Melanocyte of skin (primary cell): ENCODE results near the gene TSPAN15. TPM values are rescaled to one million over a fixed set of nuclear protein-coding genes. Genes with fewer than 3 reads are reported as not detected.

Source experiments
- total RNA-seq, 2 donors: library from RNA; depleted of rRNA; stranded (reverse); fragments of >200 nt; gene quantifications; 2 replicates each; pipeline ENCODE4 v1.2.3, GENCODE V29; 2012

Gene TSPAN15
- 10 to 100 TPM in 1 of 2 donors, 1 to 10 TPM in 1; 5.3 to 32.7 TPM for total RNA-seq

DNA sequence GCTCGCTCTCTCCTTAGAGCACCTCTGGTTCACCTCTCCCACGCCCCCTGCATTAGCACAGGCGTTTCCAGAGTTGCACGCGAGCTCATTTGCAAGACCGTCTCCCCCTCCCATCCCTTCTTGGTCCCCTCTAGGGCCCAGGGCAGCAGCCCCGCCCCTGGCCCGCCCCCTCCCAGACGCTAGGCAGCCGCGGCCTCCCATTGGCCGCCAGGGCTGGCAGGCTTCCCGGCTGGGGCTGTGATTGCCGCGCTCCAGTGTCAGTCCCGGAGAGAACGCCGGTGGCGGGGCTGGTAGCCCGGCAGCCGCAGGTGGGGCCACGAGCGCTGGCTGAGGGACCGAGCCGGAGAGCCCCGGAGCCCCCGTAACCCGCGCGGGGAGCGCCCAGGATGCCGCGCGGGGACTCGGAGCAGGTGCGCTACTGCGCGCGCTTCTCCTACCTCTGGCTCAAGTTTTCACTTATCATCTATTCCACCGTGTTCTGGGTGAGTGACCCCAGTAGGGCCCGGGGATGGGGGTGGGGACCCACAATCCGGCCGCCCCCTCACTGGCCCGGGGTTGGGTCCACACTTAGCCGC is at the start of gene TSPAN15:
TSS of gene TSPAN15 (plus strand) at position 257 of the 575 bp plus-strand sequence. CDS start at position 387, 130 bp downstream.

DNA sequence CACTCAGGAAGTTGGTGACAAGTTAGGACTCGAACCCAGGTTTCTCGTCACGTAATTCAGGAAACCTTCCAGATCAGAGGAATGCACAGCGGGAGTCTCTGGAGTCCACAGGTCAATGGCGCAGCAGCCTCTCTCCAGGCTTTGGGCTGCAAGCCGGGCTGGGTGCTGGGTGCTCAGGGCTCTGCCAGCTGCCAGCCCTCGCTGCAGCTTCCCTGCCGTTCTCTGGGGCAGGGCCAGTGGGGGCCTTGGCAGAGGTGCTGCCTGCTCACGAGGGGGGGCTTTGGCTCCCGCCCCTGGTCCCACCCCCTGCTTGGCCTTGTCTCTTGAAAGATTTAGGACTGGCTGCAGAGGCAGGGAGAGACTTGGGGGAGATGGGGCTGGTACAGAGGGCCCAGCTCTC is 34.6 kb upstream of the TSPAN15 start, which contains the start of gene TACR2:
TSS of gene TACR2 (minus strand) at position 224 of the 400 bp plus-strand sequence. CDS start 595 bp downstream, outside the sequence.

Other genes starting within 250 kb of the TSPAN15 start
- gene HKDC1, start 231.1 kb upstream of the TSPAN15 start, total RNA-seq = 10 to 100 TPM in 1 of 2 donors, 1 to 10 TPM in 1; 3.3 to 23.1 TPM
- gene HK1, start 173.0 kb upstream of the TSPAN15 start, total RNA-seq = 10 to 100 TPM; 48.2 to 89.2 TPM
- 1 to 10 TPM in 1 of 2 donors, under 1 TPM in 1; 0.33 to 1.0 TPM for gene TACR2, start 34.5 kb upstream of the TSPAN15 start, total RNA-seq
- gene NEUROG3, start 122.0 kb downstream of the TSPAN15 start, total RNA-seq = not detected
- under 1 TPM in 1 of 2 donors, not detected in 1; 0.34 TPM for gene FAM241B, start 178.8 kb downstream of the TSPAN15 start, total RNA-seq